ENCODE results near the gene DNAH5.

Gene DNAH5

DNA sequence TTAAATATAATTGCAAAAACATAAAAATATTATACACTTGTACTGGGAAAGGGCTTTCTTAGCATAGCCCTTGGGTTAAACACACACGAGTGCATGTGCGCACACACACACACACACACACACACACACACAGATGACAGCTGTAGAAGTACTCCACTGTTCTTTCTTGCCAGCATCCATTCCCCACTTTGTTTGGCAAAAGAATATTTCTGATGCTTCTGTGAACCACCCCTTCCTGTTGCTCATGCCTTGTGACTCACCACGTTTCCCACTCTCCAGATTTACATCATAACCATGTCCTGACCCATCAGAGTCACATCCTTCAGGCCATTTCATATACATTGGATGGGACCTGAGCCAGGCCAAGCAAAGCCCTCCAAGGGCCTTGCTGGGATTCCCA is 280.1 kb downstream of the DNAH5 start:
- TF ChIP-seq TCF12 (IDR thresholded peaks at IDR 0.05; ENCODE audit: low read depth) (no peak), CREB1 (IDR thresholded peaks at IDR 0.05; ENCODE audit: low read depth) (no peak), EP300 (IDR thresholded peaks at IDR 0.05; ENCODE audit: borderline replicate concordance) (no peak), ZBTB7A (IDR thresholded peaks at IDR 0.05; ENCODE audit: low read depth) (no peak), TEAD4 (IDR thresholded peaks at IDR 0.05) (no peak), YY1 (IDR thresholded peaks at IDR 0.05; ENCODE audit: low read depth) (no peak), CEBPB (IDR thresholded peaks at IDR 0.05) (no peak)
- TF ChIP-seq, protein P1, sequence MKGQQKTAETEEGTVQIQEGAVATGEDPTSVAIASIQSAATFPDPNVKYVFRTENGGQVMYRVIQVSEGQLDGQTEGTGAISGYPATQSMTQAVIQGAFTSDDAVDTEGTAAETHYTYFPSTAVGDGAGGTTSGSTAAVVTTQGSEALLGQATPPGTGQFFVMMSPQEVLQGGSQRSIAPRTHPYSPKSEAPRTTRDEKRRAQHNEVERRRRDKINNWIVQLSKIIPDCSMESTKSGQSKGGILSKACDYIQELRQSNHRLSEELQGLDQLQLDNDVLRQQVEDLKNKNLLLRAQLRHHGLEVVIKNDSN (IDR thresholded peaks at IDR 0.05): no peak

DNA sequence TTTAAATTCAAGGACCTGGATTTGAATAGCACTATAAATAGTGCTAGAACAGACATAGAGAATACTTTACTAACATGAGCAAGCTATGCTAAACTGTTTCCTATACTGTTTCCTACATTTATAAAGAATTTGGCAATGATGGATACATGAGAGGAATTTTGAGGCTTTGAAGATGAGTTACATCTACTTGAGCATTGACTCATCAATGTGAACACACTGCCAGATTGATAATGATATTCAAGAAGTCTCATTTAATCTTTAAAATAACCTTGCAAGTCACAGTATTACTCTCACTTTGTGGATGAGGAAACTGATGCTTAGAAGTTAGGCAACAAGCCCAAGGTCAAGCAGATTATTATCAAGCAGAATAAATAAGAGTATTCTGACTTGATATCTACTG is 281.9 kb downstream of the DNAH5 start:
- TF ChIP-seq, protein P2, sequence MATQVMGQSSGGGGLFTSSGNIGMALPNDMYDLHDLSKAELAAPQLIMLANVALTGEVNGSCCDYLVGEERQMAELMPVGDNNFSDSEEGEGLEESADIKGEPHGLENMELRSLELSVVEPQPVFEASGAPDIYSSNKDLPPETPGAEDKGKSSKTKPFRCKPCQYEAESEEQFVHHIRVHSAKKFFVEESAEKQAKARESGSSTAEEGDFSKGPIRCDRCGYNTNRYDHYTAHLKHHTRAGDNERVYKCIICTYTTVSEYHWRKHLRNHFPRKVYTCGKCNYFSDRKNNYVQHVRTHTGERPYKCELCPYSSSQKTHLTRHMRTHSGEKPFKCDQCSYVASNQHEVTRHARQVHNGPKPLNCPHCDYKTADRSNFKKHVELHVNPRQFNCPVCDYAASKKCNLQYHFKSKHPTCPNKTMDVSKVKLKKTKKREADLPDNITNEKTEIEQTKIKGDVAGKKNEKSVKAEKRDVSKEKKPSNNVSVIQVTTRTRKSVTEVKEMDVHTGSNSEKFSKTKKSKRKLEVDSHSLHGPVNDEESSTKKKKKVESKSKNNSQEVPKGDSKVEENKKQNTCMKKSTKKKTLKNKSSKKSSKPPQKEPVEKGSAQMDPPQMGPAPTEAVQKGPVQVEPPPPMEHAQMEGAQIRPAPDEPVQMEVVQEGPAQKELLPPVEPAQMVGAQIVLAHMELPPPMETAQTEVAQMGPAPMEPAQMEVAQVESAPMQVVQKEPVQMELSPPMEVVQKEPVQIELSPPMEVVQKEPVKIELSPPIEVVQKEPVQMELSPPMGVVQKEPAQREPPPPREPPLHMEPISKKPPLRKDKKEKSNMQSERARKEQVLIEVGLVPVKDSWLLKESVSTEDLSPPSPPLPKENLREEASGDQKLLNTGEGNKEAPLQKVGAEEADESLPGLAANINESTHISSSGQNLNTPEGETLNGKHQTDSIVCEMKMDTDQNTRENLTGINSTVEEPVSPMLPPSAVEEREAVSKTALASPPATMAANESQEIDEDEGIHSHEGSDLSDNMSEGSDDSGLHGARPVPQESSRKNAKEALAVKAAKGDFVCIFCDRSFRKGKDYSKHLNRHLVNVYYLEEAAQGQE (IDR thresholded peaks at IDR 0.05; ENCODE audit: low read depth): no peak
- TF ChIP-seq FOXM1 (IDR thresholded peaks at IDR 0.05; ENCODE audit: borderline replicate concordance, low read depth) (no peak), RAD21 (IDR thresholded peaks at IDR 0.05; ENCODE audit: low read depth) (no peak), EP300 (IDR thresholded peaks at IDR 0.05; ENCODE audit: borderline replicate concordance) (no peak)

DNA sequence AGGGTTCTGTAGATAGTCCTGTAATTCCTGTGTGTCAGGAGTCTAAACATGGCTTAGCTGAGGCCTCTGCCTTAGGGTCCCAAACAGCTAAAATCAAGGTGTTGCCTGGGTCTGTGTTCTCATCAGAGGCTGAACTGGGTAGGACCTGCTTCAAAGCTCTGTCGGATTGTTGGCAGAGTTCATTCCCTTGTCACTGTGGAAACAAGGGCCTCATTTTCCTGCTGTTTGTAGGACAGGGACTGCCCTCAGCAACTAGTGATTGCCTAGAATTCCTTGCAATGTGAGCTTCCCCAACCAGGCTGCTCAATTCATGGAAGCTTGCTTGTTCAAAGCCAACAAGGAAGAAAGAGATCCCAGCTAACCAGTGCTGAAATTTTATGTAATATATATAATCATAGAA is 283.2 kb downstream of the DNAH5 start:
- no peak for TF ChIP-seq EGR1 (IDR thresholded peaks at IDR 0.05)

DNA sequence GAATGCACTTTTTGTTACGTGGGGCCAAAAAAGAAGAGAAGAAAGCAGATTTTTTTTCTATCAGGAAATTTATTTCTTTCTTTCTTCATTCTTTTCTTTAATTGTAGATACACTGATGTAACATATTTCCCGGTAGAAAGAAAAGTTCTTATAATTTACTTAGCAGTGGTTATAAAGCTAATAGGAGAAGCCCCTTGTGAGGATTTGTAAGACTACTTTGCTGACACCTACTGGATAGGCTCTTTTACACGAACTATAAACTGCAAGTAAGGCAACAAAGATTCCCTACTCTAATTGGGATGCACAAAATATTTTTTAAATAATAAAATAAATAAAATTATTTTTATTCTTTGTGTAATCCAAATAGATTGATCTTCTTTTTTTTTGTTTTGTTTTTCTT is 284.4 kb downstream of the DNAH5 start:
- no peak for TF ChIP-seq EGR1 (IDR thresholded peaks at IDR 0.05)
- TF ChIP-seq EP300 (IDR thresholded peaks at IDR 0.05; ENCODE audit: borderline replicate concordance): no peak
- no peak for TF ChIP-seq TCF12 (IDR thresholded peaks at IDR 0.05; ENCODE audit: low read depth)
- TF ChIP-seq, protein P3, sequence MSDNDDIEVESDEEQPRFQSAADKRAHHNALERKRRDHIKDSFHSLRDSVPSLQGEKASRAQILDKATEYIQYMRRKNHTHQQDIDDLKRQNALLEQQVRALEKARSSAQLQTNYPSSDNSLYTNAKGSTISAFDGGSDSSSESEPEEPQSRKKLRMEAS (IDR thresholded peaks at IDR 0.05): no peak
- no peak for TF ChIP-seq ZBTB7A (IDR thresholded peaks at IDR 0.05; ENCODE audit: low read depth)
- TF ChIP-seq FOXM1 (IDR thresholded peaks at IDR 0.05; ENCODE audit: borderline replicate concordance, low read depth): no peak
- no peak for TF ChIP-seq RAD21 (IDR thresholded peaks at IDR 0.05; ENCODE audit: low read depth)
- no peak for TF ChIP-seq CEBPB (IDR thresholded peaks at IDR 0.05)
- TF ChIP-seq YY1 (IDR thresholded peaks at IDR 0.05; ENCODE audit: low read depth): no peak

DNA sequence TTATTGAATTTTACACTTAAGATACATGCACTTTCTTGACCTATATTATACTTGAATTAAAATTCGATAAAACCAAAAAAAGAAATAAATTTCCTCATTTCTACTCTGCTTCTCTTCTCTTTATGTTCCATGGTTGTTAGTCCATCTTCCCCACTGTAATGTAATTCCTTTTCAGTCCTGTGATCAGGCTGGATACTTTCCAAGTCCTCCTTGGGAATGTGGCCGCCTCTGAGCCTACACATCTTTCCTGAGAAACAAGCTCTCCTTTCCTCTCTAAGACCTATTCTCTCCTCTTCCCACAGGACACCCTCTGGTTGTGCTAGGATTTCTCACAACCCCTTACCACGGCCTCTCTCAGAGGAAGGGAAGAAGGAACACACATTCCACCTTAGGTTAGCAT is 285.1 kb downstream of the DNAH5 start:
- TF ChIP-seq TCF12 (IDR thresholded peaks at IDR 0.05; ENCODE audit: low read depth) (no peak), FOXM1 (IDR thresholded peaks at IDR 0.05; ENCODE audit: borderline replicate concordance, low read depth) (no peak)
- TF ChIP-seq, protein P2 (IDR thresholded peaks at IDR 0.05; ENCODE audit: low read depth): no peak

DNA sequence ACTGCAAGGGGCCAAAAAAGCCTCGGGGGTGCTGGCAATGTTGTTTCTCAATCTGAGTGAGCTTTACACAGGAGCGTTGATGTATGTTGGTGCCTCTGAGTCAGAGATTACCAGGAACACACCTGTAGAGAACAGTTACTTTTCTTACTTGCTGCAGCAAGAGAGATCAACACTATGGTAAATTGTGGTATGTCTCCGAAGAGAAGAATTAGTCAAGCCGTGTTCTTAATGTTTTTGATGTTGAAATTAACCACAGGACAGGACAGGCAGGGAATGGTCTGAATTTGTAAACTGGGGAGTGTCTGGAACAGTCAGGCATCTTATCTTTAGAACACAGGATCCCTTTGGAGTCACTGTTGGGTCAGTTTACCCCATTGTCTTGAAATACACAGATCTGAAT is 285.7 kb downstream of the DNAH5 start:
- TF ChIP-seq RAD21 (IDR thresholded peaks at IDR 0.05; ENCODE audit: low read depth) (no peak), NFIC (IDR thresholded peaks at IDR 0.05) (no peak), EP300 (IDR thresholded peaks at IDR 0.05; ENCODE audit: borderline replicate concordance) (no peak), FOXM1 (IDR thresholded peaks at IDR 0.05; ENCODE audit: borderline replicate concordance, low read depth) (no peak), CEBPB (IDR thresholded peaks at IDR 0.05) (no peak), YY1 (IDR thresholded peaks at IDR 0.05; ENCODE audit: low read depth) (no peak), CREB1 (IDR thresholded peaks at IDR 0.05; ENCODE audit: low read depth) (no peak), ZBTB7A (IDR thresholded peaks at IDR 0.05; ENCODE audit: low read depth) (no peak), TEAD4 (IDR thresholded peaks at IDR 0.05) (no peak), EGR1 (IDR thresholded peaks at IDR 0.05) (no peak), TCF12 (IDR thresholded peaks at IDR 0.05; ENCODE audit: low read depth) (no peak), TAF1 (IDR thresholded peaks at IDR 0.05; ENCODE audit: low read depth) (no peak)
- TF ChIP-seq, protein P3 (IDR thresholded peaks at IDR 0.05): no peak
- TF ChIP-seq, protein P1 (IDR thresholded peaks at IDR 0.05): no peak
- TF ChIP-seq, protein P2 (IDR thresholded peaks at IDR 0.05; ENCODE audit: low read depth): no peak

Measured in Ishikawa (cell line).